Keratinocyte (primary cell): ENCODE measurements around the gene TPI1.
"Not testable (repeated sequence)": the region's sequence is repeated elsewhere in the genome, so short reads cannot be mapped to it uniquely, and the experiment has no call there.

ENCODE experiments used
- EZH2 ChIP-seq: IDR thresholded peaks from one replicate; pipeline ENCODE4 v1.6.1; 2012; ENCODE audit warnings: inconsistent platforms, mild to moderate bottlenecking, low read length, moderate library complexity
- TF ChIP-seq, protein P1 (sequence below), 3 experiments: IDR thresholded peaks in 1 of 3; conservative IDR thresholded peaks in 1 of 3; optimal IDR thresholded peaks in 1 of 3; 2 replicates in 2 of 3; 3 replicates in 1 of 3; pipeline versions ENCODE3 to v1.5.1; 2011; ENCODE audit warnings: low read length in 3 of 3, mild to moderate bottlenecking in 3 of 3, moderate library complexity in 2 of 3, control low read depth in 1 of 3, inconsistent platforms in 1 of 3; ENCODE audit not compliant: insufficient read depth in 2 of 3; ENCODE audit errors: extremely low read depth in 1 of 3

DNA sequence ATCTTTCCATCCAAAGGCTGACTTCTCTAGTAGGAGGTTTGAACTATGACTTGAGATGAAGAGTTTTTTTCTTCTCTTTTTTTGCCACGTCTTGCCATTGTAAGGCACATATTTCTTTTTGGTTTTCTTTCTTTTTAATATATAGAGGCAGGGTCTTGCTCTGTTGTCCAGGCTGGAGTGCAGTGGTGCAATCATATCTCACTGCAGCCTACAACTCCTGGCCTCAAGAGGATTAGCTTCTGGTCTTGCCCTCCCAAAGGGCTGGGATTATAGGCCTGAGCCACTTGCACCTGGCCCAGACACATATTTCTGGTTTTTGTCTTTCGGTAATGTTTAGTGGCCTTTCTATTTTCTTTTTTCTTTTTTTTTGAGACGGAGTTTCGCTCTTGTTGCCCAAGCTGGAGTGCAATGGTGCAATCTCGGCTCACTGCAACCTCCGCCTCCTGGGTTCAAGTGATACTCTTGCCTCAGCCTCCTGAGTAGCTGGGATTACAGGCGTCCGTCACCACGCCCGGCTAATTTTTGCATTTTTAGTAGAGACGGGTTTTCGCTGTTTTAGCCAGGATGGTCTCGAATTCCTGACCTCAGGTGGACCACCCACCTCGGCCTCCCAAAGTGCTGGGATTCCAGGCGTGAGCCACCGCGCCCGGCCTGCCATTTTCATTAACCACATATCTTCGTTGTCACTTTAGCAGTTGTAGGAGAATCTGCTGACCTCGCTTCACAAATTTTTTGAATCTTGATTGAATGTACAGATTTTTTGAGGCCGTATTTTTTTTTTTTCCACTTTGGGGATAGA, 22.6 kb downstream of the TPI1 start:
- TF ChIP-seq, protein P1, sequence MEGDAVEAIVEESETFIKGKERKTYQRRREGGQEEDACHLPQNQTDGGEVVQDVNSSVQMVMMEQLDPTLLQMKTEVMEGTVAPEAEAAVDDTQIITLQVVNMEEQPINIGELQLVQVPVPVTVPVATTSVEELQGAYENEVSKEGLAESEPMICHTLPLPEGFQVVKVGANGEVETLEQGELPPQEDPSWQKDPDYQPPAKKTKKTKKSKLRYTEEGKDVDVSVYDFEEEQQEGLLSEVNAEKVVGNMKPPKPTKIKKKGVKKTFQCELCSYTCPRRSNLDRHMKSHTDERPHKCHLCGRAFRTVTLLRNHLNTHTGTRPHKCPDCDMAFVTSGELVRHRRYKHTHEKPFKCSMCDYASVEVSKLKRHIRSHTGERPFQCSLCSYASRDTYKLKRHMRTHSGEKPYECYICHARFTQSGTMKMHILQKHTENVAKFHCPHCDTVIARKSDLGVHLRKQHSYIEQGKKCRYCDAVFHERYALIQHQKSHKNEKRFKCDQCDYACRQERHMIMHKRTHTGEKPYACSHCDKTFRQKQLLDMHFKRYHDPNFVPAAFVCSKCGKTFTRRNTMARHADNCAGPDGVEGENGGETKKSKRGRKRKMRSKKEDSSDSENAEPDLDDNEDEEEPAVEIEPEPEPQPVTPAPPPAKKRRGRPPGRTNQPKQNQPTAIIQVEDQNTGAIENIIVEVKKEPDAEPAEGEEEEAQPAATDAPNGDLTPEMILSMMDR (optimal IDR thresholded peaks at IDR 0.05 in 1 of 3, IDR thresholded peaks at IDR 0.05 in 1 of 3, conservative IDR thresholded peaks at IDR 0.05 in 1 of 3; ENCODE audit: extremely low read depth in 1 of 3, insufficient read depth in 2 of 3, low read length in 3 of 3) = not testable (repeated sequence)
- not testable (repeated sequence) for TF ChIP-seq EZH2
